GM12801 (cell line): ENCODE results near the gene SPATA16.

ENCODE experiments used
- TF ChIP-seq, protein P1 (sequence below): IDR thresholded peaks from one replicate; pipeline ENCODE4 v1.5.1; 2011; ENCODE audit warnings: control low read depth; ENCODE audit not compliant: insufficient read length; ENCODE audit errors: extremely low read depth

SPATA16 gene

DNA sequence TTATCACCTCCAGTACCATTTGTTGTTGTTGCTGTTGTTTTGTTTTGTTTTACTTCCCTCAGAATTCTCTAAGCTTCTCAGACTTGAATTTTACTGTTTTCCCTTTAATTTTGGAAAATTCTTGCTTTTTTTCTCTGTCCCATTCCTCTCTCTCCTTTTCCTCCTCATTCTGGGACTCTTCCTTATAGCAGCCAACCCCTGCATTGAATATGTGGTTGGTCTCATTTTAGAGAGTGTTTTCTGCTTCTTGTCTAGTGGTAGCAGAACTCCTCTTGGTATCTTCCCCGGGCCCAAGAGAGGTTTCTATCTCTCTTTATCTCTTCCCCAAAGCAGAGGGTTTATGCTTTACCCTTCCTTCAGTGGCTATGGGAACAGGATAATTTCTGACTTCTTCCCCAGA lies 113.6 kb downstream of the SPATA16 start:
- TF ChIP-seq, protein P1, sequence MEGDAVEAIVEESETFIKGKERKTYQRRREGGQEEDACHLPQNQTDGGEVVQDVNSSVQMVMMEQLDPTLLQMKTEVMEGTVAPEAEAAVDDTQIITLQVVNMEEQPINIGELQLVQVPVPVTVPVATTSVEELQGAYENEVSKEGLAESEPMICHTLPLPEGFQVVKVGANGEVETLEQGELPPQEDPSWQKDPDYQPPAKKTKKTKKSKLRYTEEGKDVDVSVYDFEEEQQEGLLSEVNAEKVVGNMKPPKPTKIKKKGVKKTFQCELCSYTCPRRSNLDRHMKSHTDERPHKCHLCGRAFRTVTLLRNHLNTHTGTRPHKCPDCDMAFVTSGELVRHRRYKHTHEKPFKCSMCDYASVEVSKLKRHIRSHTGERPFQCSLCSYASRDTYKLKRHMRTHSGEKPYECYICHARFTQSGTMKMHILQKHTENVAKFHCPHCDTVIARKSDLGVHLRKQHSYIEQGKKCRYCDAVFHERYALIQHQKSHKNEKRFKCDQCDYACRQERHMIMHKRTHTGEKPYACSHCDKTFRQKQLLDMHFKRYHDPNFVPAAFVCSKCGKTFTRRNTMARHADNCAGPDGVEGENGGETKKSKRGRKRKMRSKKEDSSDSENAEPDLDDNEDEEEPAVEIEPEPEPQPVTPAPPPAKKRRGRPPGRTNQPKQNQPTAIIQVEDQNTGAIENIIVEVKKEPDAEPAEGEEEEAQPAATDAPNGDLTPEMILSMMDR = no peak

DNA sequence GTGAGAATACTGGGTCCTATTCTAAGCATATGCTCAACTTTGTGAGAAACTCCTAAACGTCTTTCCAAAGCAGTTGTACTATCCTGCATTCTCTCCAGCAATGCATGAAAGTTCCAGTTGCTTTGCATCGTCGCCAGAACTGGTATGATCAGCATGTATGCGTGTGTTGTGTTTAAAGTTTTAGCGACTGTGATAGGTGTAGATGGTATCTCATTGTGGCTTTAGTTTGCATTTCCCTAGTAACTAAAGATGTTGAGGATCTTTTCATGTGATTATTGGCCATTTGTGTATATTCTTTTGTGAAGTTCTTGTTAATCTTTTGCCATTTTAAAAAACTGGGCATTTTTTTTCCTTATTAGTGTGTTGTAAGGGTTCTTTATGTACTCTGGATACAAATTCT lies 115.1 kb downstream of the SPATA16 start:
- TF ChIP-seq, protein P1 = no peak

DNA sequence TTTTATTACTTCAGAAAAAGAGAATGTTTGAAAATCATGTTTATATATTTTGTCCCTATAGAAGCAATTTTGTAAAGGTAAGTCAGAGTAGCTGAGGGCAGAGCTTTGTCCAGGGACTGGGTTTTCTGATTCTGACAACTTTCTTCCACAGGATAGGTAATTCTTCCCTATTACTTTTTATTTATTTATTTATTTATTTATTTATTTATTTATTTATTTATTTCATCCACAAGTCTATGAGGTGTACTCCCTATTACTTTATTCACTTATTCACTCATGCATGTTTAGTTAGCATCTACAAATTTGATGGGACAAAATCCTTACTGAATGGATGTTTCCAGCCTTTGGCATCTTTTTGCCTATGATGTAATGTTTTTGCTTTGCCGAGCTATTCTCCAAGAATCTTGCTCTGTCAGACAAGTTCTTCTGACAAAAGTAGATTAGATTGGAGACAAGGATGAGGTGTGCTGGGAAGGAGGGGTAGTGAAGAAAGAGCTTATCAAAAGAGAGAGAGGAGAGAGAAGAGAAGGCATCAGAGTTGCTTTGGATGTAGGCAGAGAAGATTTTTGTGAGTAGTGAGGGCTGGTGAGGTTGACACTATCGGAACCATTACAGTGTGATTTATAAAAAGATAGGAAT lies 119.4 kb downstream of the SPATA16 start:
- TF ChIP-seq, protein P1 = no peak

DNA sequence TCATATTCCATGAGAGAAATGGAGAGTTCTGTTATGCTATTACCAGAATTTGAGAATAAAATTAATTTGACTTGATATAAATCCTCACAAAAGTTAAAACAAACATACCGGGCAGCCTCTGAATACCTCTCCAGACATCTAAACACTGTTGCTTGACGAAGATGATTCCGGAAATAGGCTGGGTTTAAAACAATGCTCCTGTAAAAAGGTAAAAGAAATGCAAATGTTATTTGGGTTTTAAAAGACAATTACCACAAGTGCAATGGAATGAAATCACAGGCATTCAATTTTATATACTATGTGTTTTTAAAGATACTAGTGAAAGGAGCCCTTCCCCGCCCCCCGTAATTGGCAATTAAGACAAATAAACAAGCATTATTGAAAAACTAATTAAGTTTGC lies 121.7 kb downstream of the SPATA16 start:
- TF ChIP-seq, protein P1 = no peak

DNA sequence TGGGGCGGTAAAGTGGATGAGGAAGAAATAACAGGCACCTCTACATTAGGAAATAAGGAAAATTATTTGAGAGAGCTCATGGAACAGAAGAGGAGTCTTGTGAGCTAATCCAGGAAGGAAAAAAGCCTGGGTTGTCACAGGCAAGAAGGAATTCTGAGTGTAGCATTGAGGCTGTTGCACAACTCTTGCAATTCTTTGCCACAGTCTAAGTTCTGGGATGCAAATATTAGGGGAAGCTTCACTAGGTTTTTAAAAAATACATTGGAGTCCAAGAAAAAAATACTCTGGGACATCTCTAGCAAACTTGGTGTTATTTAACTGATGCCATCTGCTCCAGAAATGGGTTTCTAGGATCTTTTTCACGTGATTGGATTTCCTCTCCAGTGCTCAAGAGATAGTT lies 122.3 kb downstream of the SPATA16 start:
- TF ChIP-seq, protein P1 = no peak

DNA sequence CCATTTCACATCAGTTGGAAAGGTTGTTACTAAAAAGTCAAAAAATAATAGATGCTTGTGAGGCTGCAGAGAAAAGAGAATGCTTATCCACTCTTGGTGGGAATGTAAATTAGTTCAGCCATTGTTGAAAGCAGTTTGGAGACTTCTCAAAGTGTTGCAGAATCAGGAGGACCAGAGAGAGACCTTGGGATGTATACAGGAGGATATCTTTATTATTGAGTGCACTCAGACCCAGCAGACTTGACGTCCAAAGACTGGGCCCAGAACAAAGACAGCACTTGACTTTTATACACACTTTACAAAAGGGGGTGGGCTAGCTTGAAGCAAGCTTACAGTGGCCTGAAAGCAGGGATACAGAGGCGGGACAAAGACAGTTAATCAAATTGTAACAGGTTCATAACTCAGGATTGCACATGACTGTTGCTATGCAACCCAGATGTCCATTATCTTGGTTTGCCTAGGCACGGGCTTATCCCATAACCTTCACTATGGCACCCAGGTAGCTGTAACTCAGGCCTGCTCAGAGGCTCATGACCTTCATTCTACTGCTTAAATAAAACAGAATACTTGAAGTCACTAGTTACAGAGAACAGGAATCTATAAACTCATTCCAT lies 127.7 kb downstream of the SPATA16 start:
- TF ChIP-seq, protein P1 = no peak

DNA sequence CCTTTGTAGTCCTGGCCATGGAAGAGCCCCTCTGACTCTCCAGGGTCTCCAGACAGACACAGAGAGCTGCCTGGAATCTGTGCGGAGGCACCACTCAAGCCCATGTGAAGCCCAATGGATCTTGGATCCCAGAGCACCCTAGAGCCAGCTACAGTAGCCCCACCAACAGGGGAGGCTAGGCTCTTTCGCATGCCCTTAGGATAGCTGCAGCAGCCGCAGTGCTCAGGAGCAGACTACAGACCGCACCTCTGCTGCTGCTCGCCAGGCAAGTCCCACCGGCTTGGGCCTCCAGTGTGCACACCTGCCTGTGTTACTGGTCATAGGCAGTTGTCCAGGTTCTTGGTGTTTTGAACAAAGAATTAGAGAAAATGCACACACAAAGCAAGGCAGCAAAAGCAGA lies 131.6 kb downstream of the SPATA16 start:
- TF ChIP-seq, protein P1 = no peak
